SK-N-SH (cell line): ENCODE data around the gene SRRT. TPM values are rescaled to one million over a fixed set of nuclear protein-coding genes. Genes with fewer than 3 reads are reported as not detected.

Source experiments
- CTCF ChIA-PET: fragments of 300-600, 350-600 bp; formaldehyde crosslinking; extraction: SDS; loops from one replicate; lab custom pipeline; 2021; lab: Yijun Ruan, JAX
- POLR2A ChIA-PET: fragments of 350-600 bp; sonication (Branson Sonifier 250); formaldehyde crosslinking; extraction: SDS; loops from one replicate; lab custom pipeline; 2020; ENCODE audit warnings: antibody characterized with exemption, inconsistent platforms; lab: Yijun Ruan, JAX
- DNase-seq: peaks from one replicate; pipeline ENCODE4 v3.0.0; 2012
- H2AFZ ChIP-seq: fragments of 200-600 bp; sonication (generic); 2 replicates; pipeline ENCODE4 v1.8.1; 2016; ENCODE audit warnings: antibody characterized with exemption, mild to moderate bottlenecking, low read depth
- H3F3A ChIP-seq: fragments of 200-600 bp; sonication (generic); replicated peaks from 2 replicates; pipeline ENCODE3; 2016; ENCODE audit warnings: antibody characterized with exemption, mild to moderate bottlenecking; ENCODE audit not compliant: insufficient read depth
- H3K27ac ChIP-seq, 2 experiments: fragments of 200-500 bp in 1 of 2; fragments of 200-600 bp in 1 of 2; sonication (Bioruptor generic) in 1 of 2; sonication (generic), shearing (Covaris generic) in 1 of 2; 2 replicates each; pipeline versions ENCODE4 v1.5.1 to v1.6.1; 2014 to 2016; ENCODE audit warnings: low read depth in 2 of 2, inconsistent platforms in 1 of 2, low read length in 1 of 2, mild to moderate bottlenecking in 1 of 2, mixed read lengths in 1 of 2
- H3K27me3 ChIP-seq: fragments of 200-600 bp; sonication (generic), shearing (Covaris generic); 2 replicates; pipeline ENCODE4 v1.6.1; 2016; ENCODE audit warnings: mixed run types; ENCODE audit not compliant: insufficient read depth
- H3K36me3 ChIP-seq, 2 experiments: fragments of 200-500 bp in 1 of 2; fragments of 200-600 bp in 1 of 2; sonication (Bioruptor generic) in 1 of 2; sonication (generic) in 1 of 2; replicated peaks in 1 of 2; 2 replicates each; pipeline versions ENCODE3 to v1.5.1; 2014 to 2016; ENCODE audit warnings: low read length in 1 of 2, mild to moderate bottlenecking in 1 of 2; ENCODE audit not compliant: insufficient read depth in 2 of 2, control insufficient read depth in 1 of 2
- H3K4me1 ChIP-seq, 2 experiments: fragments of 200-500 bp in 1 of 2; fragments of 200-600 bp in 1 of 2; sonication (Bioruptor generic) in 1 of 2; sonication (generic), shearing (Covaris generic) in 1 of 2; 2 replicates each; pipeline versions ENCODE4 v1.5.1 to v1.6.1; 2014 to 2016; ENCODE audit warnings: low read depth in 1 of 2, low read length in 1 of 2, mixed run types in 1 of 2; ENCODE audit not compliant: insufficient read depth in 2 of 2, control insufficient read depth in 1 of 2
- H3K4me2 ChIP-seq: fragments of 200-600 bp; sonication (generic), shearing (Covaris generic); 2 replicates; pipeline ENCODE4 v1.6.1; 2017; ENCODE audit warnings: mixed run types
- H3K4me3 ChIP-seq, 2 experiments: fragments of 200-500 bp in 1 of 2; fragments of 200-600 bp in 1 of 2; sonication (Bioruptor generic) in 1 of 2; sonication (generic), shearing (Covaris generic) in 1 of 2; 2 replicates each; pipeline versions ENCODE4 v1.5.1 to v1.8.1; 2014 to 2016; ENCODE audit warnings: low read depth in 2 of 2, inconsistent platforms in 1 of 2, low read length in 1 of 2, mild to moderate bottlenecking in 1 of 2, mixed read lengths in 1 of 2, moderate library complexity in 1 of 2
- H3K79me2 ChIP-seq: fragments of 200-600 bp; sonication (generic); 2 replicates; pipeline ENCODE4 v1.8.1; 2017; ENCODE audit warnings: mild to moderate bottlenecking; ENCODE audit not compliant: insufficient read depth
- H3K9ac ChIP-seq: fragments of 200-600 bp; sonication (generic); 2 replicates; pipeline ENCODE4 v1.6.1; 2017; ENCODE audit warnings: mixed run types
- H3K9me2 ChIP-seq: fragments of 200-600 bp; sonication (generic); 2 replicates; pipeline ENCODE4 v1.6.1; 2017; ENCODE audit warnings: mixed run types
- H3K9me3 ChIP-seq: fragments of 200-600 bp; sonication (generic); 2 replicates; pipeline ENCODE4 v1.6.1; 2017; ENCODE audit warnings: mixed run types, mild to moderate bottlenecking, moderate library complexity
- H4K20me1 ChIP-seq: fragments of 200-600 bp; sonication (generic); 2 replicates; pipeline ENCODE4 v1.6.1; 2017; ENCODE audit warnings: mild to moderate bottlenecking, mixed run types; ENCODE audit not compliant: insufficient read depth
- CHD2 ChIP-seq: fragments of 150-350 bp; IDR thresholded peaks from 2 replicates; pipeline ENCODE4 v1.6.1; 2018; ENCODE audit warnings: low read length; ENCODE audit not compliant: partially characterized antibody
- CTCF ChIP-seq: fragments of 200-600 bp; sonication (generic); IDR thresholded peaks from 2 replicates; pipeline ENCODE4 v1.6.1; 2017; ENCODE audit warnings: antibody characterized with exemption, mild to moderate bottlenecking, moderate library complexity
- ELF1 ChIP-seq: IDR thresholded peaks from 2 replicates; pipeline ENCODE4 v1.4.0; 2012
- FOXJ3 ChIP-seq: sonication (generic); formaldehyde crosslinking; IDR thresholded peaks from 2 replicates; pipeline ENCODE4 v1.5.1; 2020; ENCODE audit warnings: mild to moderate bottlenecking, missing genetic modification reagents
- FOXM1 ChIP-seq: IDR thresholded peaks from 2 replicates; pipeline ENCODE4 v1.4.0; 2012; ENCODE audit warnings: low read depth, mild to moderate bottlenecking
- GATA2 ChIP-seq: sonication (generic); formaldehyde crosslinking; IDR thresholded peaks from 2 replicates; pipeline ENCODE4 v1.5.0; 2020; ENCODE audit warnings: mild to moderate bottlenecking, missing genetic modification reagents
- IRF3 ChIP-seq: fragments of 150-350 bp; IDR thresholded peaks from 2 replicates; pipeline ENCODE4 v1.6.1; 2016; ENCODE audit warnings: mild to moderate bottlenecking, low read depth, low read length
- JUND ChIP-seq: IDR thresholded peaks from 2 replicates; pipeline ENCODE4 v1.4.0; 2012
- MXI1 ChIP-seq: IDR thresholded peaks from 2 replicates; pipeline ENCODE4 v1.6.1; 2012; ENCODE audit warnings: mild to moderate bottlenecking, low read depth, low read length, improper control_type of control experiment
- NRF1 ChIP-seq: IDR thresholded peaks from 2 replicates; pipeline ENCODE4 v1.6.1; 2012; ENCODE audit warnings: low read depth, mild to moderate bottlenecking, low read length
- POLR2AphosphoS5 ChIP-seq: IDR thresholded peaks from 2 replicates; pipeline ENCODE4 v1.6.1; 2012; ENCODE audit warnings: low read depth, low read length
- RAD21 ChIP-seq: IDR thresholded peaks from 2 replicates; pipeline ENCODE4 v1.6.1; 2012; ENCODE audit warnings: mild to moderate bottlenecking, low read length
- REST ChIP-seq: IDR thresholded peaks from 2 replicates; pipeline ENCODE4 v1.6.1; 2012; ENCODE audit warnings: mild to moderate bottlenecking, low read depth, low read length, moderate library complexity
- RFX5 ChIP-seq: IDR thresholded peaks from 2 replicates; pipeline ENCODE4 v1.6.1; 2012; ENCODE audit warnings: mild to moderate bottlenecking, improper control_type of control experiment, low read length
- RXRA ChIP-seq: IDR thresholded peaks from 2 replicates; pipeline ENCODE4 v1.4.0; 2012; ENCODE audit warnings: low read depth, mild to moderate bottlenecking, borderline replicate concordance
- SMC3 ChIP-seq: IDR thresholded peaks from 2 replicates; pipeline ENCODE4 v1.6.1; 2012; ENCODE audit warnings: low read depth, low read length, improper control_type of control experiment
- TAF1 ChIP-seq: IDR thresholded peaks from 2 replicates; pipeline ENCODE4 v1.6.1; 2012; ENCODE audit warnings: low read depth, mild to moderate bottlenecking, low read length, moderate library complexity, borderline replicate concordance
- TEAD4 ChIP-seq: IDR thresholded peaks from 2 replicates; pipeline ENCODE4 v1.4.0; 2012; ENCODE audit warnings: mild to moderate bottlenecking, borderline replicate concordance; ENCODE audit not compliant: insufficient read depth
- USF2 ChIP-seq: fragments of 150-350 bp; IDR thresholded peaks from 2 replicates; pipeline ENCODE4 v1.6.1; 2017; ENCODE audit warnings: antibody characterized with exemption, low read length, low read depth, borderline replicate concordance
- YY1 ChIP-seq: IDR thresholded peaks from 2 replicates; pipeline ENCODE4 v1.4.0; 2012; ENCODE audit warnings: low read depth, mild to moderate bottlenecking
- WGBS: methylation state at CpG from one replicate; pipeline ENCODE4 v1.1.6; 2017; ENCODE audit warnings: low lambda C conversion rate; 5-methylcytosine and 5-hydroxymethylcytosine counted together
- polyA plus RNA-seq, 3 experiments: library from polyadenylated mRNA; depleted of rRNA; stranded (reverse); fragments of >200 nt; gene quantifications; 2 replicates each; pipeline ENCODE4 v1.2.3, GENCODE V29; 2012

The SRRT gene
- polyA plus RNA-seq, 1 of the 3 experiments (the other 2 are of a cell fraction) = 92.7 TPM

DNA sequence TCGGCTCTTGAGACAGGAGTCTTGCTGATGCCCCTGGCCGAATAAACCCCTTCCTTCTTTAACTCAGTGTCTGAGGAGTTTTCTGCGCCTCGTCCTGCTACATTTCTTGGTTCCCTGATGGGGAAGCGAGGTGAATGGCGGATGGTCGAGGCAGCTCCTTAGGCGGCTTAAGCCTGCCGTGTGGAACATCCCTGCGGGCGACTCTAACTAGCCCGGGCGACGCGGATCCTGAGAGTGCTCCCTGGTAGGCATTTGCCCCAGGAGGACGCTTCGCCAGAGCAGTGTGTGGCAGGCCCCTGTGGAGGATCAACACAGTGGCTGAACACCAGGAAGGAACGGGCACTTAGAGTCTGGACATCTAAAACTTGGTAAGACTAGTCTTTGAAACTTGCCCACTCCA lies 35.5 kb upstream of the SRRT start:
- H3F3A ChIP-seq = no peaks in the 10 kb centered on the region
- H3K36me3 ChIP-seq = no peaks in the 10 kb centered on the region
- H3K27ac ChIP-seq = no peak overlapping the region
- no peak overlapping the region for H2AFZ ChIP-seq
- no peaks in the 10 kb centered on the region for H3K9me2 ChIP-seq
- H3K4me1 ChIP-seq = no peaks in the 10 kb centered on the region
- no peak overlapping the region for H3K9ac ChIP-seq
- TF ChIP-seq JUND (no peak), USF2 (no peak), MXI1 (no peak), FOXM1 (no peak), TAF1 (no peak), CTCF (no peak), YY1 (no peak), REST (no peak), IRF3 (no peak), FOXJ3 (CRISPR knock-in tag) (no peak), CHD2 (no peak), TEAD4 (no peak), RAD21 (no peak), NRF1 (no peak), POLR2AphosphoS5 (no peak), RFX5 (no peak), RXRA (no peak), SMC3 (no peak), ELF1 (no peak), GATA2 (CRISPR knock-in tag) (no peak)
- TF ChIP-seq, all 33 proteins: peak for 0
- Histone ChIP-seq H3K4me3 (no peak overlapping the region), H3K27me3 (no peaks in the 10 kb centered on the region), H3K79me2 (no peaks in the 10 kb centered on the region), H3K9me3 (no peaks in the 10 kb centered on the region), H4K20me1 (no peaks in the 10 kb centered on the region), H3K4me2 (no peak overlapping the region)
- POLR2A ChIA-PET = interaction anchor here (0.6 kb wide), 2 partner anchors 1223 to 1617 kb away, joined by 3 read pairs; no protein-coding TSS in a partner anchor
- CTCF ChIA-PET = interaction anchor here (0.6 to 1.3 kb wide), 2 partner anchors 13 to 110 kb away, joined by 3 read pairs; partner anchors contain the start of gene SLC12A9
- 92% methylated on average over 18 of the region's 18 CpGs for WGBS
- DNase-seq = no peak
